Activated naive CD8-positive, alpha-beta T cell (primary cell): ENCODE data around the gene KRTAP6-1.

Experiments used
- H3K27ac Mint-ChIP-seq: one replicate; pipeline ENCODE4 v1.8.0; 2021; ENCODE audit warnings: mixed read lengths
- H3K27me3 Mint-ChIP-seq: one replicate; pipeline ENCODE4 v1.8.0; 2021; ENCODE audit warnings: mixed read lengths
- H3K36me3 Mint-ChIP-seq: one replicate; pipeline ENCODE4 v1.8.0; 2021; ENCODE audit warnings: mixed read lengths
- H3K4me1 Mint-ChIP-seq: one replicate; pipeline ENCODE4 v1.8.0; 2021; ENCODE audit warnings: low read depth, mixed read lengths
- H3K4me3 Mint-ChIP-seq: one replicate; pipeline ENCODE4 v1.8.0; 2021; ENCODE audit warnings: mild to moderate bottlenecking, mixed read lengths
- H3K9me3 Mint-ChIP-seq: one replicate; pipeline ENCODE4 v1.8.0; 2021; ENCODE audit warnings: low read depth, mixed read lengths

Gene KRTAP6-1

DNA sequence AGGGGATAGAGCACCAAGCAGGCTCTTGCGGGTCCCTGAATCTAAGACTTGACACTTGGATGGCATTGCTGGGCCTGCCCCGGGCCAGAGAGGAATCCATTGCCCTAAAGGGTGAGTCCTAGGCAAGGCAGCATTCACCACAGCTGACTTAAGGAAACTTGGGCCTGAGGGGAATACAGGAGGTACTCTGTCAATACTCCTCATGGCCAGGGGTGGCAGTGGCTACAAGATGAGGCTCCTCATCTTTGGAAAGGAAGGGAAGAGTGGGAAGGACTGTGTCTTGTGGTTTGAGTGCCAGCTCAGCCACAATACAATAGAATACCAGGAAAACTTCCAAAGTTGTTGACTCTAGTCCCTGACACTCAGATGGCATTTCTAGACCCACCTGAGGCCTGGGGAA, 7.8 kb downstream of the KRTAP6-1 start:
- H3K4me1 Mint-ChIP-seq: no peaks in the 10 kb centered on the region
- no peak overlapping the region for H3K27ac Mint-ChIP-seq
- peaks cover 7% of the 10 kb centered on the region for H3K9me3 Mint-ChIP-seq
- no peaks in the 10 kb centered on the region for H3K36me3 Mint-ChIP-seq
- H3K4me3 Mint-ChIP-seq: no peak overlapping the region
- H3K27me3 Mint-ChIP-seq: no peaks in the 10 kb centered on the region

DNA sequence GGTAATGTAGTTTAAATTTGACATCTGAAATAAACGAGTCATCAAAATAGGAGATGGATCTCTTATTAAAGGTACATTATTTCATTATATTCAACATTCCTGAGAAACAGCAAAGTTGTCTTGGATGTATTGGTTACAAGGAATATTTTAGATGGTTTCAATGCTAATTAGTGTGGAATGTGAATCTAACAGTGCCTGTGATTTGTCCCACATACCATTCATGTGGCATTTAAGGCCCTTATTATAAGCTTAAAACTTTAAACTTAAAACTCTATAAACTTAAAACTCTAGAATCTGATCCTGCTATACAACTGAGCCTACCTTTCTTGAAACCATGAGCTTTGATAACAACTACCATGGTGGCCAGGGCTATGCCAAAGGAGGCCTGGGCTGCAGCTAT, 12.9 kb downstream of the KRTAP6-1 start, which contains the start of gene KRTAP22-1:
TSS of gene KRTAP22-1 (plus strand) at position 301 of the 400 bp plus-strand sequence.
- H3K36me3 Mint-ChIP-seq: no peaks in the 10 kb centered on the region
- H3K9me3 Mint-ChIP-seq: no peaks in the 10 kb centered on the region
- H3K4me3 Mint-ChIP-seq: no peak within 1 kb of the TSS
- H3K4me1 Mint-ChIP-seq: no peaks in the 10 kb centered on the region
- H3K27me3 Mint-ChIP-seq: peaks cover 4% of the 10 kb centered on the region
- H3K27ac Mint-ChIP-seq: no peak within 1 kb of the TSS

DNA sequence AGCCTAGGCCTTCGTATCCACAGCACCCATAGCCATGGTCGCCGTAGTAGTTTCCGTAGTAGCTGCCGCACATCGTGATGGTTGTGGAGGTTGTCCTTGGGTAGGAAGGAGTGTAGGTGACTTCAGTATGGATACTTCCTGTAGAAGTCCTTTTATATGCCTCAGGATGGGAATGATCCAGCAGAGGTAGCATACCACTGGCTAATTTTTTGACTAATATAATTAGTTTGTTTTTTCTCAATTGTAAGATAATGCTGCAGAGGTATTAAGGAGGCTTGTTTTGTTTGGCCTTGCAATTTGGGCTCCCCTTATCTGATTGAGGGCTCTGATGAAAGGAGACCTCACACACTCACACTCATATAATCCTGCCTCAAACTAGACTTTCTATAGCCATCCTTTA, 14.9 kb downstream of the KRTAP6-1 start, which contains the start of gene KRTAP6-2:
TSS of gene KRTAP6-2 (minus strand) at position 101 of the 400 bp plus-strand sequence. CDS start at position 73, 28 bp downstream.
- Mint-ChIP-seq H3K27ac (no peak within 1 kb of the TSS), H3K27me3 (peaks cover 4% of the 10 kb centered on the region), H3K36me3 (no peaks in the 10 kb centered on the region), H3K4me1 (no peaks in the 10 kb centered on the region), H3K4me3 (no peak within 1 kb of the TSS), H3K9me3 (peaks cover 5% of the 10 kb centered on the region)

DNA sequence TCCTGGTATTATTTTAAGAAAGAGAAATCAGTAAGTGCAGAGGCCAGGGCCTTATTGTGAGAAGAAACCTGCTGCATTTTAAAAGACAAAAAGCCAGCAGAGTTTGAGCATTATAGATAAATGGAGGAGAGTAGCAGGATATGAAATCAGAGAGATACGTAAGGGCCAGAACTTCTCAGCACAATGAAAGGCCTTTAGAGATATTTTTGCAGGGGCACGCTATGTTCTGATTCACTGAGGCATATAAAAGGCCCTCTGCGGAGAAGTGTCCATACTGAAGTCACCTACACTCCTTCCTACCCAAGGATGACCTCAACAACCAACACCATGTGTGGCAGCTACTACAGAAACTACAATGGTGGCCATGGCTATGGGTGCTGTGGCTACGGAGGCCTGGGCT, 21.6 kb downstream of the KRTAP6-1 start, which contains the start of gene KRTAP6-3:
TSS of gene KRTAP6-3 (plus strand) at position 301 of the 400 bp plus-strand sequence. CDS start at position 307, 6 bp downstream.
- Mint-ChIP-seq H3K4me3 (no peak within 1 kb of the TSS), H3K36me3 (no peaks in the 10 kb centered on the region)

DNA sequence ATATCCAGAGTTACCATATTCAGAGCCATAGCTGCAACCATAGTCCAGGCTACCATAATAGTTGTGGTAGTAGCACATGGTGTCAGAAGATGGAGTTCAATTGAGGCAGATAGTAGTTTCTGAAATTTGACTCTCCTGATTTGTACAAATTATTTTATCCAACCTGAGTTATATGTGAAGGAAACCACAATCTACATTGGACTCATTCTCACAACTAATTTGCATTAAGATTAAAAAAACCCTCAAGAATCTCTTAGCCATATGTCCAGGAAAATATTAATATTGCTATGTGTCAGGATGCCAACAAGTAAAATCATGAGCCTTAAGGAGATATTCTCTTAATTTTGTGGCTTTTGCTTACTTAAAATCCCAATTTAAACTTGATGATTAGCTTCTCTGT, 23.4 kb downstream of the KRTAP6-1 start, which contains the start of gene KRTAP22-2:
TSS of gene KRTAP22-2 (minus strand) at position 101 of the 400 bp plus-strand sequence.
- no peaks in the 10 kb centered on the region for H3K4me1 Mint-ChIP-seq
- no peaks in the 10 kb centered on the region for H3K27me3 Mint-ChIP-seq
- no peak within 1 kb of the TSS for H3K27ac Mint-ChIP-seq
- no peak within 1 kb of the TSS for H3K4me3 Mint-ChIP-seq
- no peaks in the 10 kb centered on the region for H3K36me3 Mint-ChIP-seq
- peaks cover 4% of the 10 kb centered on the region for H3K9me3 Mint-ChIP-seq

More for the DNA sequence above, 21.6 kb downstream of the KRTAP6-1 start, which contains the start of gene KRTAP6-3:
- Mint-ChIP-seq H3K27ac (no peak within 1 kb of the TSS), H3K9me3 (peaks cover 5% of the 10 kb centered on the region), H3K4me1 (no peaks in the 10 kb centered on the region), H3K27me3 (peaks cover 2% of the 10 kb centered on the region)

DNA sequence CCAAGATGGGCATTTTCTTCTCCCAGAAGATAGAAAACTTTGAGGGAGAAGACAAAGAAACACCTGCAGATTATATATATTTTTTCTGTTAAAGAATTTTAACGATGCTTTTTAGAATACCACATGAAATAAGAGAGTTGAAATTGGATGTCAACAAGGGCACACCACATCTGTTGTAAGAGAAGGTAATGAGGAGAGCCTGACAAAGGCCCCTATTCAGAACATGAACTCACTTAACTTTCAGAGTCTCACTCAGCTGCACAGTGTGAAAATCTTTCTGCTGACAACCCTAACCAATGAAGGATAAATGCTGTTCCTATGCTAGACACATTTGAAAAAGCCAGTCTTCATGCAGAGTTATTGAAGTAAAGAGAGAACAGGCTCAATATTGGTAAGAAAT, 30.9 kb downstream of the KRTAP6-1 start:
- no peak overlapping the region for H3K27ac Mint-ChIP-seq
- no peaks in the 10 kb centered on the region for H3K9me3 Mint-ChIP-seq
- H3K36me3 Mint-ChIP-seq: no peaks in the 10 kb centered on the region
- no peaks in the 10 kb centered on the region for H3K4me1 Mint-ChIP-seq
- H3K4me3 Mint-ChIP-seq: no peak overlapping the region
- no peaks in the 10 kb centered on the region for H3K27me3 Mint-ChIP-seq

DNA sequence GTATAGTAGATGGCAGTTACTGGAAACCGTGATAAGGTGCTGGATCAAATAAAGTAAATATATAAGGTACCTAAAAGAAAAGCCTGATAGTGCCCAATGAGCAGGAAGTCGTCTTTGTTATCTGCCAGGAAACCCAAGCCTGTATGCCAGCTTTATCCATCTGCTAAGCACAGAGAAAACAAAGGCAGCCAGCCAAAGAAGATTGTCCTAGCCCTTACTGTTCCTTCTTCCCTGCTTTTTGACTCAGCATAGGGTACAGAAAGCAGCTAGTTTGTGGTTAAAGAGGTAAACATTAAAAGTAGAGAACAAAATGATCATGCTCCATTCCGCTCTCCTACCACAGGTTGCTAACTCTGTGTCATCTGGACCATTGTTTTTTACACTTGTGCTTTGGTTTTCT, 33.6 kb downstream of the KRTAP6-1 start:
- H3K9me3 Mint-ChIP-seq: no peaks in the 10 kb centered on the region
- no peak overlapping the region for H3K4me3 Mint-ChIP-seq
- no peaks in the 10 kb centered on the region for H3K4me1 Mint-ChIP-seq
- no peaks in the 10 kb centered on the region for H3K36me3 Mint-ChIP-seq
- H3K27ac Mint-ChIP-seq: no peak overlapping the region
- H3K27me3 Mint-ChIP-seq: peaks cover 2% of the 10 kb centered on the region

DNA sequence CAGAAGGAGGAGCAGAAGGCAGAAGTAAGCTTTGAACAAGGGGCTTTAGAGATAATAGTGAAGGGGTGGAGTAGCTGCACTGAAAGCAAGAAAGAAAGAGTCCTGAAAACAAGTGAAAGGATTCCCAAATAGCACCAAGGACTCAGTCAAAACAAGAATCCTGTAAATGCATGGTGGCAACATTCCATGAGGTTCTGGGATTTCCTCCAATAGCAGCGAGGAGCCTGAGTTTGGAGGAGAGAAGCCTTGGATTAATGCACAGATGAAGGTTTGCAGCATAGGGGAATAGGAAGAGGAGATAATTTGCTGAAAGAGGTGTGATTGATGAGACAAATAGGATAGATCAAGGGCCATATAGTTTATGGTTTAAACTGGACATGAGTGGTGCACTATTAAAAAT, 34.4 kb downstream of the KRTAP6-1 start:
- no peaks in the 10 kb centered on the region for H3K9me3 Mint-ChIP-seq
- no peak overlapping the region for H3K4me3 Mint-ChIP-seq
- H3K27me3 Mint-ChIP-seq: peaks cover 2% of the 10 kb centered on the region
- H3K4me1 Mint-ChIP-seq: no peaks in the 10 kb centered on the region
- no peak overlapping the region for H3K27ac Mint-ChIP-seq
- no peaks in the 10 kb centered on the region for H3K36me3 Mint-ChIP-seq

DNA sequence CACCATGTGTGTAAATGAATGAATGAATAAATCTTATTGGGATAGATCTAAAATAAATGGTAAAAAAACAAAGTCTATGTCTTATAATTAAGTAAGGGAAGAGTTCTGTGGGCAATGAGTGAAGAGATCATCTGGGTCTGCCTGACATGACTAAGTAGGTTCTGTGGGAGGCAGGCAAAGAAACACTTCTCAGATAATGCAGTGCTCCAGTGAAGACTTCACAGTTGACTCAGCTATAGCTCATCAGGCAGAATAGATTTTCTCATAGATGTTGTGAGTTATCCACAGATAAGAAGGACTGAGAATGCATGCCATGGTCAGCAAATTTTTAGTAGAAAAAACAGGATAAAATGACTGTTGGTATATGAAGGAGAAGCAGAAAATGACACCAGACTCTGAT, 36.0 kb downstream of the KRTAP6-1 start:
- Mint-ChIP-seq H3K27ac (no peak overlapping the region), H3K9me3 (peaks cover 4% of the 10 kb centered on the region), H3K27me3 (peaks cover 2% of the 10 kb centered on the region), H3K4me3 (no peak overlapping the region), H3K4me1 (no peaks in the 10 kb centered on the region), H3K36me3 (no peaks in the 10 kb centered on the region)

DNA sequence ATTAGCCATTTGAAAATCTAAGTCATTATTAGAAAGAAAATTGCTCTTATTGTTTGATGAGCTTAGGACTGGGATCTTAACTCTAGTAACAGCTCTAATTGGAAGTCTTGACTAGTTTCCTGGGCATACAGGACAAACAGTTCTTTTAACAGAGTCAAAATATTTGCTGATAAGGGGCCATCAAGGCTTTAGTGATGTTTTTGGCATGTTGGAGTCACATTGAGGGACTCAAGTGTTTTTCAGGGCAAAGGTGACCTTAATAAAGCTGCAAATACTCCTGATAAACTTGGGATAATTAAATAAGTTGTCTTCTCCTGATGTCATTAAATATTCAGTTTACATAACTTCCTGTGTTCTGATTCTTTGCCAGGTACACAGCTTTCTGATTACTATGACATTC, 46.1 kb downstream of the KRTAP6-1 start:
- H3K27ac Mint-ChIP-seq: no peak overlapping the region
- no peaks in the 10 kb centered on the region for H3K36me3 Mint-ChIP-seq
- H3K9me3 Mint-ChIP-seq: no peaks in the 10 kb centered on the region
- no peaks in the 10 kb centered on the region for H3K4me1 Mint-ChIP-seq
- peaks cover 2% of the 10 kb centered on the region for H3K27me3 Mint-ChIP-seq
- H3K4me3 Mint-ChIP-seq: no peak overlapping the region

DNA sequence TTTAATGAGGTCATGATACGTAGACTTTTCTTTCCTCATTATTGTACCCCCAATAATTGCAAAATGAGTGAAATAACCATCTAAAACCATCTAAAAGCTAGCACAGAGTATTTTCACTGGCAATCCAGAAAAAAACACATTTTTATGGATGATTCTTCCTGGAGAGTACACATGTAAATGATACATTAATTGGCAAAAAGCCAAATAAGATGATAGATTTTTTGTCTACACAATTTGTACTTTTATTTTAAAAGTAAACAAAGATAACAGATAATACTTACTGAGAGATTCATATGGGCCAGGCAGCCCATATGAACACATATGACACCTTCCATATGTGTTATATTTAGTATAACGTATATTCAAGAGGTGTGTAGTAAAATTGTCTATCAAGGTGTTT, 50.1 kb downstream of the KRTAP6-1 start:
- Mint-ChIP-seq H3K4me3 (no peak overlapping the region), H3K36me3 (no peaks in the 10 kb centered on the region), H3K9me3 (no peaks in the 10 kb centered on the region), H3K4me1 (no peaks in the 10 kb centered on the region), H3K27me3 (peaks cover 2% of the 10 kb centered on the region), H3K27ac (no peak overlapping the region)
